ENCODE data around the gene STXBP6. TPM values are rescaled to one million over a fixed set of nuclear protein-coding genes. Genes with fewer than 3 reads are reported as not detected.

STXBP6 gene
- total and polyA plus RNA-seq, 2 of the 13 experiments (the other 11 are each of a cell fraction or from before 2014, with no cell fraction given): 35.3 to 42.8 TPM

- TF ChIP-seq RFX3 (CRISPR knock-in tag; IDR thresholded peaks at IDR 0.05) (no peak), SIN3B (IDR thresholded peaks at IDR 0.05; ENCODE audit: low read length) (peak; percentile 16; the same call in 1 of the 2 replicates), XBP1 (CRISPR knock-in tag; IDR thresholded peaks at IDR 0.05) (0 out of 2 replicates have a peak, but pooled peaks have one; percentile 41), HOXA3 (CRISPR knock-in tag; IDR thresholded peaks at IDR 0.05) (peak; percentile 47; the same call in 1 of the 2 replicates), HNF4G (IDR thresholded peaks at IDR 0.05; ENCODE audit: borderline replicate concordance, low read depth, low read length) (no peak), HNF4G (CRISPR knock-in tag; IDR thresholded peaks at IDR 0.05; ENCODE audit: borderline replicate concordance, low read depth) (0 out of 2 replicates have a peak, but pooled peaks have one; percentile 63), FOXP1 (IDR thresholded peaks at IDR 0.05) (no peak), FOXP1 (CRISPR knock-in tag; IDR thresholded peaks at IDR 0.05) (no peak), ZNF24 (IDR thresholded peaks at IDR 0.05) (peak; percentile 44; the same call in 1 of the 2 replicates), KDM3A (CRISPR knock-in tag; IDR thresholded peaks at IDR 0.05; ENCODE audit: low read depth) (peak; percentile 80; the same call in 1 of the 2 replicates), ERF (CRISPR knock-in tag; IDR thresholded peaks at IDR 0.05) (0 out of 2 replicates have a peak, but pooled peaks have one; percentile 53), DR1 (CRISPR knock-in tag; IDR thresholded peaks at IDR 0.05) (no peak), NKX3-1 (CRISPR knock-in tag; IDR thresholded peaks at IDR 0.05) (peak; percentile 65; the same call in 1 of the 2 replicates), SMAD9 (CRISPR knock-in tag; IDR thresholded peaks at IDR 0.05) (peak; percentile 65; the same call in 1 of the 2 replicates), NFKBIZ (CRISPR knock-in tag; IDR thresholded peaks at IDR 0.05) (0 out of 2 replicates have a peak, but pooled peaks have one; percentile 28), TOE1 (CRISPR knock-in tag; IDR thresholded peaks at IDR 0.05) (peak; percentile 66; the same call in 1 of the 2 replicates), NCOA2 (CRISPR knock-in tag; IDR thresholded peaks at IDR 0.05) (peak; percentile 26; the same call in 1 of the 2 replicates), ZFP1 (CRISPR knock-in tag; IDR thresholded peaks at IDR 0.05) (peak; percentile 88), ZNF629 (CRISPR knock-in tag; conservative IDR thresholded peaks at IDR 0.05) (0 out of 2 replicates have a peak, but pooled peaks have one; percentile 21), HMGA1 (CRISPR knock-in tag; conservative IDR thresholded peaks at IDR 0.05) (no peak; the same call in 1 of the 2 replicates)
These were observed 243.8 kb downstream of the STXBP6 start (continued) for GRCh38 chr14:24806061-24806678.

All from HepG2 (cell line).